K562 (cell line): ENCODE measurements around the gene RESP18. TPM values are rescaled to one million over a fixed set of nuclear protein-coding genes. Genes with fewer than 3 reads are reported as not detected.

Experiments used
- BRCA1 ChIP-seq, 2 experiments: fragments of 450-650 bp in 1 of 2; sonication (generic) in 1 of 2; formaldehyde crosslinking in 1 of 2; IDR thresholded peaks; 2 replicates each; pipeline versions ENCODE4 v1.5.0 to v1.6.1; 2017 to 2020; ENCODE audit warnings: mild to moderate bottlenecking in 1 of 2, missing genetic modification reagents in 1 of 2
- ELF1 ChIP-seq: fragments of 200-800 bp; sonication (Bioruptor generic); IDR thresholded peaks from 2 replicates; pipeline ENCODE4 v1.6.1; 2016; ENCODE audit warnings: missing genetic modification characterization, missing compliant biosample characterization
- EP300 ChIP-seq: IDR thresholded peaks from 2 replicates; pipeline ENCODE4 v1.6.1; 2012; ENCODE audit warnings: low read length, improper control_type of control experiment
- HMBOX1 ChIP-seq: sonication (generic); IDR thresholded peaks from 2 replicates; pipeline ENCODE4 v1.6.1; 2016
- HSF4 ChIP-seq: fragments of 250-450 bp; sonication (Bioruptor Pico); IDR thresholded peaks from 2 replicates; pipeline ENCODE4 v2.1.2; 2022; ENCODE audit warnings: mild to moderate bottlenecking, moderate library complexity, borderline replicate concordance
- KDM4B ChIP-seq, 2 experiments: fragments of 450-650 bp in 1 of 2; sonication (generic) in 1 of 2; IDR thresholded peaks; 2 replicates each; pipeline ENCODE4 v1.6.1; 2016 to 2017; ENCODE audit warnings: borderline replicate concordance in 2 of 2, antibody characterized with exemption in 1 of 2, low read depth in 1 of 2, mild to moderate bottlenecking in 1 of 2
- MYNN ChIP-seq, 2 experiments: sonication (generic); formaldehyde crosslinking in 1 of 2; IDR thresholded peaks; 2 replicates each; pipeline versions ENCODE4 v1.5.0 to v1.6.1; 2016 to 2020; ENCODE audit warnings: antibody characterized with exemption in 1 of 2, missing genetic modification reagents in 1 of 2
- NCOA6 ChIP-seq: fragments of 450-650 bp; IDR thresholded peaks from 2 replicates; pipeline ENCODE4 v1.6.1; 2017; ENCODE audit warnings: mild to moderate bottlenecking
- NFXL1 ChIP-seq: fragments of 450-650 bp; formaldehyde crosslinking; IDR thresholded peaks from 2 replicates; pipeline ENCODE4 v1.4.0; 2021; ENCODE audit warnings: mild to moderate bottlenecking
- NR2F6 ChIP-seq: fragments of 450-650 bp; formaldehyde crosslinking; IDR thresholded peaks from 2 replicates; pipeline ENCODE4 v1.4.0; 2020; ENCODE audit warnings: mild to moderate bottlenecking
- TCFL5 ChIP-seq: fragments of 250-450 bp; sonication (Bioruptor Pico); conservative IDR thresholded peaks from 2 replicates; pipeline ENCODE4 v1.6.1; 2021; ENCODE audit warnings: mild to moderate bottlenecking, moderate library complexity, matching md5 sums
- ZNF384 ChIP-seq: IDR thresholded peaks from 2 replicates; pipeline ENCODE4 v1.6.1; 2012; ENCODE audit warnings: low read depth, low read length, improper control_type of control experiment
- ZNF583 ChIP-seq: fragments of 250-450 bp; sonication (Bioruptor Pico); IDR thresholded peaks from 2 replicates; pipeline ENCODE4 v1.4.0; 2020
- polyA plus RNA-seq, 8 experiments: library from polyadenylated mRNA; depleted of rRNA in 4 of 8; stranded (reverse) in 5 of 8; unstranded in 3 of 8; fragments of >200 nt; fragmentation: Nextera tagmentation in 2 of 8; fragmentation: Illumina TruSeq in 1 of 8; extraction: Ambion mirVana in 2 of 8; extraction: Trizol in 1 of 8; gene quantifications; 2 replicates each; pipeline versions ENCODE4 v1.2.1 to v1.2.3, GENCODE V29; 2011 to 2014; ENCODE audit warnings: inconsistent platforms in 1 of 8, missing spikeins in 1 of 8
- total RNA-seq, 7 experiments: library from RNA; depleted of rRNA in 6 of 7; stranded (reverse); fragments of >200 nt in 6 of 7; fragmentation: Illumina TruSeq in 2 of 7; extraction: Trizol in 2 of 7; gene quantifications; 2 replicates each; pipeline versions ENCODE4 v1.2.1 to v1.2.3, GENCODE V29; 2011 to 2021; ENCODE audit warnings: low replicate concordance in 1 of 7
- TF ChIP-seq, protein P1 (sequence below), 2 experiments: fragments of 450-650 bp in 1 of 2; sonication (generic) in 1 of 2; formaldehyde crosslinking in 1 of 2; IDR thresholded peaks; 2 replicates each; pipeline versions ENCODE4 v1.7.1 to v1.9.0; 2016 to 2022; ENCODE audit warnings: inconsistent platforms in 1 of 2, mild to moderate bottlenecking in 1 of 2, missing genetic modification reagents in 1 of 2
- TF ChIP-seq, protein P2 (sequence below): fragments of 250-450 bp; sonication (Bioruptor Pico); IDR thresholded peaks from 2 replicates; pipeline ENCODE4 v1.5.0; 2021
- TF ChIP-seq, protein P3 (sequence below): fragments of 450-650 bp; conservative IDR thresholded peaks from 2 replicates; pipeline ENCODE4 v1.6.1; 2016; ENCODE audit warnings: missing genetic modification characterization, low read depth, mild to moderate bottlenecking, missing compliant biosample characterization, moderate library complexity

The RESP18 gene
- total and polyA plus RNA-seq, 9 of the 15 experiments (the other 6 are each of a cell fraction or from before 2014, with no cell fraction given) = not detected

DNA sequence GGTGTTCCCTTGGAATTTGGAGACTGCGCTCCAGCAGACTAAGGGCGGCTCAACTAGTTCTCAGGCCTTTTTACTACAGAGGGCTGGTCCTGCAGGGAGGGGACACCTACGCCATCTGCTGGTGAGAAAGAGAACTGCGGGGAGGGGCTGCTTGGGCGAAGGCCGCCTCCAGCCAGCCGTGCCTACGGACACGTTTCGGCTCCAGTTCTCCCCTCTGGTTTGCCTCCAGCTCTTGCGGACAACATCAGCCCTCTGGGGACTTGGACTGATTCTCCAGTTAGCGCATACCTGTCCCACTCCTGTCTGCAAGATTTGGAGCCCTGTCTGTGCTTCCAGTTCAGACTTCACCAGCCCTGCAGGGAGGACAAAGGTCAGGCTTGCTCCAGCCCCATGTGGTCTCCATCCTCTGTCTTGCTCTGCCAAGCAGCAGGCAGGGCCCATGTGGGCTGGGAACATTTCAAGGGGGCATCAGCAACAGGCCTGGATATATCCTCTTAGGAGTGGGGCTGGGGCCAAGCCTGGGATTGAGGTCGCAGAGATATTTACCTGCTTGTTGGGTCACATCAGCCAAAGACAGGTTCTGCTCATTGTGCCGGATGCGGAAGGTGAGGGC lies 33.7 kb downstream of the RESP18 start (continued):
- TF ChIP-seq, protein P1, sequence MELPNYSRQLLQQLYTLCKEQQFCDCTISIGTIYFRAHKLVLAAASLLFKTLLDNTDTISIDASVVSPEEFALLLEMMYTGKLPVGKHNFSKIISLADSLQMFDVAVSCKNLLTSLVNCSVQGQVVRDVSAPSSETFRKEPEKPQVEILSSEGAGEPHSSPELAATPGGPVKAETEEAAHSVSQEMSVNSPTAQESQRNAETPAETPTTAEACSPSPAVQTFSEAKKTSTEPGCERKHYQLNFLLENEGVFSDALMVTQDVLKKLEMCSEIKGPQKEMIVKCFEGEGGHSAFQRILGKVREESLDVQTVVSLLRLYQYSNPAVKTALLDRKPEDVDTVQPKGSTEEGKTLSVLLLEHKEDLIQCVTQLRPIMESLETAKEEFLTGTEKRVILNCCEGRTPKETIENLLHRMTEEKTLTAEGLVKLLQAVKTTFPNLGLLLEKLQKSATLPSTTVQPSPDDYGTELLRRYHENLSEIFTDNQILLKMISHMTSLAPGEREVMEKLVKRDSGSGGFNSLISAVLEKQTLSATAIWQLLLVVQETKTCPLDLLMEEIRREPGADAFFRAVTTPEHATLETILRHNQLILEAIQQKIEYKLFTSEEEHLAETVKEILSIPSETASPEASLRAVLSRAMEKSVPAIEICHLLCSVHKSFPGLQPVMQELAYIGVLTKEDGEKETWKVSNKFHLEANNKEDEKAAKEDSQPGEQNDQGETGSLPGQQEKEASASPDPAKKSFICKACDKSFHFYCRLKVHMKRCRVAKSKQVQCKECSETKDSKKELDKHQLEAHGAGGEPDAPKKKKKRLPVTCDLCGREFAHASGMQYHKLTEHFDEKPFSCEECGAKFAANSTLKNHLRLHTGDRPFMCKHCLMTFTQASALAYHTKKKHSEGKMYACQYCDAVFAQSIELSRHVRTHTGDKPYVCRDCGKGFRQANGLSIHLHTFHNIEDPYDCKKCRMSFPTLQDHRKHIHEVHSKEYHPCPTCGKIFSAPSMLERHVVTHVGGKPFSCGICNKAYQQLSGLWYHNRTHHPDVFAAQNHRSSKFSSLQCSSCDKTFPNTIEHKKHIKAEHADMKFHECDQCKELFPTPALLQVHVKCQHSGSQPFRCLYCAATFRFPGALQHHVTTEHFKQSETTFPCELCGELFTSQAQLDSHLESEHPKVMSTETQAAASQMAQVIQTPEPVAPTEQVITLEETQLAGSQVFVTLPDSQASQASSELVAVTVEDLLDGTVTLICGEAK (IDR thresholded peaks at IDR 0.05) = no peak
- TF ChIP-seq, protein P1 (CRISPR knock-in tag; IDR thresholded peaks at IDR 0.05) = no peak
- TF ChIP-seq, protein P2, sequence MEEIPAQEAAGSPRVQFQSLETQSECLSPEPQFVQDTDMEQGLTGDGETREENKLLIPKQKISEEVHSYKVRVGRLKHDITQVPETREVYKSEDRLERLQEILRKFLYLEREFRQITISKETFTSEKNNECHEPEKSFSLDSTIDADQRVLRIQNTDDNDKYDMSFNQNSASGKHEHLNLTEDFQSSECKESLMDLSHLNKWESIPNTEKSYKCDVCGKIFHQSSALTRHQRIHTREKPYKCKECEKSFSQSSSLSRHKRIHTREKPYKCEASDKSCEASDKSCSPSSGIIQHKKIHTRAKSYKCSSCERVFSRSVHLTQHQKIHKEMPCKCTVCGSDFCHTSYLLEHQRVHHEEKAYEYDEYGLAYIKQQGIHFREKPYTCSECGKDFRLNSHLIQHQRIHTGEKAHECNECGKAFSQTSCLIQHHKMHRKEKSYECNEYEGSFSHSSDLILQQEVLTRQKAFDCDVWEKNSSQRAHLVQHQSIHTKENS = no peak
- TF ChIP-seq, protein P3, sequence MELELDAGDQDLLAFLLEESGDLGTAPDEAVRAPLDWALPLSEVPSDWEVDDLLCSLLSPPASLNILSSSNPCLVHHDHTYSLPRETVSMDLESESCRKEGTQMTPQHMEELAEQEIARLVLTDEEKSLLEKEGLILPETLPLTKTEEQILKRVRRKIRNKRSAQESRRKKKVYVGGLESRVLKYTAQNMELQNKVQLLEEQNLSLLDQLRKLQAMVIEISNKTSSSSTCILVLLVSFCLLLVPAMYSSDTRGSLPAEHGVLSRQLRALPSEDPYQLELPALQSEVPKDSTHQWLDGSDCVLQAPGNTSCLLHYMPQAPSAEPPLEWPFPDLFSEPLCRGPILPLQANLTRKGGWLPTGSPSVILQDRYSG = no peak
- TF ChIP-seq EP300 (no peak), ZNF384 (no peak), ZNF583 (no peak), HSF4 (CRISPR knock-in tag) (no peak), MYNN (IDR thresholded peaks at IDR 0.05) (no peak), MYNN (CRISPR knock-in tag; IDR thresholded peaks at IDR 0.05) (no peak), NCOA6 (no peak), KDM4B (IDR thresholded peaks at IDR 0.05; ENCODE audit: borderline replicate concordance in 2 of 2, low read depth in 1 of 2) (no peak), ELF1 (no peak), NFXL1 (CRISPR knock-in tag) (no peak), NR2F6 (CRISPR knock-in tag) (no peak), TCFL5 (no peak), HMBOX1 (peak; percentile 87), BRCA1 (IDR thresholded peaks at IDR 0.05) (no peak), BRCA1 (CRISPR knock-in tag; IDR thresholded peaks at IDR 0.05) (no peak)
